Hindlimb muscle (tissue), 1 donor: ENCODE data around the gene SEC62. TPM values are rescaled to one million over a fixed set of nuclear protein-coding genes. Genes with fewer than 3 reads are reported as not detected.

ENCODE experiments used
- DNase-seq: peaks from one replicate; pipeline ENCODE4 v3.0.0-alpha.2; 2013
- polyA plus RNA-seq: library from polyadenylated mRNA; unstranded; fragments of 120-200 nt; gene quantifications from one replicate; pipeline ENCODE4 v1.2.1, GENCODE V29; 2013; ENCODE audit not compliant: insufficient read length

Gene SEC62
- polyA plus RNA-seq, 1 donor, result 66.3 TPM

- DNase-seq, result peak; percentile 75
Observed at GRCh38 chr3:169966951-169967915, 626 bp downstream of the SEC62 start.

GRCh38 chr3:169968224-169968885 is 1.7 kb downstream of the SEC62 start:
- no peak for DNase-seq

GRCh38 chr3:169969174-169970095 is 2.8 kb downstream of the SEC62 start:
- DNase-seq, result no peak

- no peak for DNase-seq
Observed at GRCh38 chr3:169970847-169971246, 4.2 kb downstream of the SEC62 start.

GRCh38 chr3:169971522-169971921 is 4.9 kb downstream of the SEC62 start:
- DNase-seq, result no peak

- DNase-seq, result no peak
Observed at GRCh38 chr3:169980055-169980454, 13.4 kb downstream of the SEC62 start.

- no peak for DNase-seq
Observed at GRCh38 chr3:169984292-169984691, 17.7 kb downstream of the SEC62 start.

GRCh38 chr3:169990431-169990830 is 23.8 kb downstream of the SEC62 start:
- no peak for DNase-seq

GRCh38 chr3:169992156-169992555 is 25.5 kb downstream of the SEC62 start:
- DNase-seq, result no peak

- no peak for DNase-seq
Observed at GRCh38 chr3:169992781-169993180, 26.2 kb downstream of the SEC62 start.

GRCh38 chr3:169993761-169994160 is 27.2 kb downstream of the SEC62 start:
- DNase-seq, result no peak

- DNase-seq, result no peak
Observed at GRCh38 chr3:169996063-169996462, 29.5 kb downstream of the SEC62 start.

- no peak for DNase-seq
Observed at GRCh38 chr3:169998668-169999131, 32.1 kb downstream of the SEC62 start.

- DNase-seq, result no peak
Observed at GRCh38 chr3:169999433-169999832, 32.8 kb downstream of the SEC62 start.

GRCh38 chr3:170000051-170000450 is 33.4 kb downstream of the SEC62 start:
- DNase-seq, result no peak

GRCh38 chr3:170002231-170002630 is 35.6 kb downstream of the SEC62 start:
- no peak for DNase-seq

- DNase-seq, result no peak
Observed at GRCh38 chr3:170002879-170003278, 36.3 kb downstream of the SEC62 start.

- no peak for DNase-seq
Observed at GRCh38 chr3:170003881-170004356, 37.3 kb downstream of the SEC62 start.

GRCh38 chr3:170007031-170007663 is 40.5 kb downstream of the SEC62 start:
- DNase-seq, result no peak

- no peak for DNase-seq
Observed at GRCh38 chr3:170010498-170010897, 43.9 kb downstream of the SEC62 start.

- DNase-seq, result no peak
Observed at GRCh38 chr3:170012683-170013400, 46.2 kb downstream of the SEC62 start.
